ACHN (cell line): ENCODE measurements around the gene FXYD6.
A peak's percentile ranks its signal among the peaks of the same experiment; 100 is the strongest.

Experiments
- DNase-seq: peaks from one replicate; pipeline ENCODE4 v3.0.0-alpha.2; 2015
- in situ Hi-C: cut with HindIII; loops from 2 replicates; pipeline ENCODE4 v1.10.0; 2017; ENCODE audit warnings: low sequenced_read_pairs, low pct_ligation_motif_present, low pct_unique_long_range_greater_than_20kb

FXYD6 gene

DNA sequence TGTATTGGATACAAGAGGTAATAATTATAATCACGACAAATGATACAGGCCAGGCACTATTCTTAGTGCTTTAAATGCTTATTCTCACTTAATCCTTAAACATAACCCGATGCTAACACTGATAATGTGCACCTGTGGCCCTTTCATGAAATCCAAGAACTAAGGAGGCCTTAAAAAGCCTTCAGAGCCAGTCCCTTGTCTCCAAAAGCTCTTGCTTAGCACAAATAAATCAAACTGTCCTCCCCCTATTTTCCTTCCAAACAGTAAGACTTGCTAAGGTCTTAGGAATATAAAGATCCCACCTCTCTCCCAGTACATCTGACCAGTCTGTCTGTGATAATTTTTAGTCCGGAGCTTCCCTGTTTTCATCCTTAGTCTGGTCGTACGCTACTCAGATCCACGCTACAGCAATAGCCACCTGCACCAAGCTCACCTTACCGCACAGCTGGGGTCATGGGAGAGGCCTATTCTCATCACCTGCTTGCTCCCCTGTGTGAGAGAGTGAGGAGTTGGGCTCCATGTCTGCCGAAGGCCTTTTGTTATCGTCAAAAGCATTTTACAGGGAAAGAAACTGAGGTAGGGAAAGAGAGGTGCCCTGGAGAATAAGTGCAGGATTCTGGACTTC is 16.9 kb downstream of the FXYD6 start:
- in situ Hi-C loops: no loop called here
- no peak for DNase-seq

- no peak for DNase-seq
- in situ Hi-C loops: no loop called here
Observed at GRCh38 chr11:117859061-117859460, 17.4 kb downstream of the FXYD6 start.

GRCh38 chr11:117857734-117858414 is 18.6 kb downstream of the FXYD6 start:
- in situ Hi-C loops: no loop called here
- no peak for DNase-seq

DNA sequence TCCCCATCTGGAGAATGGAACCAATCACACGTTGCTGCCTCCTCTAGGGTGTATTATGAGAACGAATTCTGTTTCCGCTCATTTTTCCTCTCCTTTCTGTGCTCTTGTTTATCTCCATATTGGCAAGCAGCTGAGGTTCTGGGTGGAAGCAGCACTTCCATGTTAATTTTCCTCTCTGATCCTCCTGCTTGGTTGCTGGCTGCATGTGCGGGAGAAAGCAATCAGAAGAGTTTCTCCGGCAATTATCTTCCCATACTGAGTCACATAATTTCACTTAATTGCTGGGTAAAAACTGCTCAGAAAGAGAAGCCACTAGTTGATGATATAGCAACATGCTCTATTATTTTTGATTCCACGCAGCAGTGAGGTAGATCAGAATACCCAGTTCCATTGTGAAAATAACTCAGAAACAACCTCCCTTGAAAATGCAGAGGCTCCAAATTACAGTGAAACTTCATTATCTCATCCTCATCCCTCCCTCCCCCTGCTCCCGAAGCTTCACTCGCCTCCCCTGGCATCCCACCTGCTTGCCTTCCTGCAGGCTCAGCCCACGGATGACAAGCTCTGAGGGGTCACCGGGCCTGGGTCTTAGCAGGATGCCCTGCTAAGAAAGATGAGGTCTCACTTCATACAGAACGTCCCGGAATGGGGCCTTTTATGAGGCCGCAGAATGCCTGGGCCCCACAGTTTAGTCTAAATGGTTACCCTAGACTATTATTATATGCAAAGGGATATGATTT is 20.4 kb downstream of the FXYD6 start:
- in situ Hi-C loops: no loop called here
- DNase-seq: no peak

GRCh38 chr11:117855186-117855845 is 21.1 kb downstream of the FXYD6 start:
- no peak for DNase-seq
- in situ Hi-C loops: no loop called here

DNA sequence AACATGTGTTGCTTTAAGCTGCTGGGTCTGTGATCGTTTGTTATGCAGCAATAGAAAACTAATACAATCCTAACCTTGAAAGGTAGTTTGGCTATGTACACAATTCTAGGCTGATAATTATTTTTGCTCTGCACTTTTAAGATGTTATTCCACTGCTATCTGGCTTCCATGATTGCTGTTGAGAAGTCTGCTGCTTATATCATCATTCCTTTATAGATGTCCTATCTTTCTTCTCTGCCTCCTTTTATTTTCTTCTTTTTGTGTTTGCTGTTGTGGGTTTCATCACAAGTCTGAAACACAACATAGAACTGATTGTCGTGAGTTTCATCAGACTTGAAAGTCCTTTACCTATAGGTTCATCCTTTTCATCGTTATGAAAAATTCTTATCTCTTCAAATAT is 24.1 kb downstream of the FXYD6 start:
- in situ Hi-C loops: no loop called here
- DNase-seq: no peak

GRCh38 chr11:117851852-117852251 is 24.6 kb downstream of the FXYD6 start:
- in situ Hi-C loops: no loop called here
- DNase-seq: no peak

DNA sequence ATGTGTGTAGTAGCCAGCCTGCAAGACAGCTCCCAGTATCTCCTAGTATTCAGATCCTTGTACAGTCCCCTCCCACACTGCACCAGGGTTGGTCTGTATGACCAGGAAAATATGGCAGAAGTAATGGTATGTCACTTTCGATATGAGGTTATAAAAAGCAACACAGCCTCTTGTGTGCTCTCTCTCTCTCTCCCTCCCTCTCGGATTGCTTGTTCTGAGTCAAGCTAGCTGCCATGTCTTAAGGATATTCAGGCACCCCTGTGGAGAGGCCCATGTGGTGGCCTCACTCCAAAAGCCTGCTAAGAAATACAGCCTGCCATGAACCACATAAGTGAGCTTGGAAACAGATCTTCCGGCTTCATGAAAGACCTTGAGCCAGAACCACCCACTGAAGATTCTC is 25.4 kb downstream of the FXYD6 start:
- in situ Hi-C loops: no loop called here
- no peak for DNase-seq

DNA sequence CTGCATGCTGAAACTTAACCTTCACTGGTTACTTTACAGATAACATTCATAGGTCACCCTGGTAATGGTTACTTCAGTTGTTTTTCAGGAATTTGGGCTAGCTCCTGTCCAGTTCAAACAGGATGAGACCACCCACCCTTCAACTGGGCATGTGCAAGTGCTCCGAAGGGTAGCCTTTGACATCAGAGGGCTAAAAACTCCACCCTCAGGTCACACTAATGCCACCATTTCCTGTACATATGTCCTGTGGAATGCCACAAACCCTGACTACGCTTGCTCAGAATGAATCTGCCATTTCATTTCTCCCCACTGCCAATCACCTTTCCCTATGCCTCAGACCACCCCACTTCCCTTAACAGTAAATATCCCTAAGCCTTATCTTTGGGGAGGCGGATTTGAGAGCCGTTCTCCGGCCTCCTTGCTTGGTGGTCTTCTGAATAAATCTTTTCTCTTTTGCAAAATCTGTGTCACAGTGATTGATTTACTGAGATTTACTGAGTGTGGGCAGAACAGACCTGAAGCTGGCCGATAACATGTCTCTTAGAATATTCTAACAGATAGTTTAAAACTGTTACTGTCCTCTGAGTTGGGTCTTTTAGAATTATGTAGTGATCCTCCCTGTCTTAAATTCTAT is 26.6 kb downstream of the FXYD6 start:
- DNase-seq: no peak
- in situ Hi-C loops: no loop called here

- in situ Hi-C loops: no loop called here
- peak; percentile 61 for DNase-seq
Observed at GRCh38 chr11:117843666-117844484, 32.6 kb downstream of the FXYD6 start.

- in situ Hi-C loops: no loop called here
- DNase-seq: no peak
Observed at GRCh38 chr11:117842131-117842941, 34.1 kb downstream of the FXYD6 start.

DNA sequence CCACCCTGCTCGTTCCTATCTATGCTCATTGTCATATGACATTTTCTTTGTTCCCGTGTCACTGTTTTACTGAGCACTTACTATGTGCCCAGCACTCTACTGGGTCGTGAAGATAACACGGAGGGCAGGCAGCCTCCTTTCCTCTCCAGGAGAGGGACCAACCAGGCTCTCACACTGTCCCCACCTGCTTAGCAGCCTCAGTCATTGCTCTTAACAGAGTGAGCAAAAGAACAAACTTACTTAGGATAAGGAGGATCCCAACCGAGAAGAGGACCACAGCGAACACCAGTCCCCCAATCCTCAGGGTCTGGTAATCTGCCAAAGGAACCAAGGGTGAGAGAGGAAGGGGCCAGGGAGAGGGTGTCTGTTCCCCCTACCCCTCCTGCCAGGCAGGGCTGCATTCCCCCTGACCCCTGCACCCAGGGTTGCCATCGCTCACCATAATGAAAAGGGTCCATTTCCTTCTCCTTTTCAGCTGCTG is 34.9 kb downstream of the FXYD6 start:
- in situ Hi-C loops: no loop called here
- DNase-seq: no peak

GRCh38 chr11:117840881-117841550 is 35.4 kb downstream of the FXYD6 start:
- in situ Hi-C loops: no loop called here
- DNase-seq: no peak

DNA sequence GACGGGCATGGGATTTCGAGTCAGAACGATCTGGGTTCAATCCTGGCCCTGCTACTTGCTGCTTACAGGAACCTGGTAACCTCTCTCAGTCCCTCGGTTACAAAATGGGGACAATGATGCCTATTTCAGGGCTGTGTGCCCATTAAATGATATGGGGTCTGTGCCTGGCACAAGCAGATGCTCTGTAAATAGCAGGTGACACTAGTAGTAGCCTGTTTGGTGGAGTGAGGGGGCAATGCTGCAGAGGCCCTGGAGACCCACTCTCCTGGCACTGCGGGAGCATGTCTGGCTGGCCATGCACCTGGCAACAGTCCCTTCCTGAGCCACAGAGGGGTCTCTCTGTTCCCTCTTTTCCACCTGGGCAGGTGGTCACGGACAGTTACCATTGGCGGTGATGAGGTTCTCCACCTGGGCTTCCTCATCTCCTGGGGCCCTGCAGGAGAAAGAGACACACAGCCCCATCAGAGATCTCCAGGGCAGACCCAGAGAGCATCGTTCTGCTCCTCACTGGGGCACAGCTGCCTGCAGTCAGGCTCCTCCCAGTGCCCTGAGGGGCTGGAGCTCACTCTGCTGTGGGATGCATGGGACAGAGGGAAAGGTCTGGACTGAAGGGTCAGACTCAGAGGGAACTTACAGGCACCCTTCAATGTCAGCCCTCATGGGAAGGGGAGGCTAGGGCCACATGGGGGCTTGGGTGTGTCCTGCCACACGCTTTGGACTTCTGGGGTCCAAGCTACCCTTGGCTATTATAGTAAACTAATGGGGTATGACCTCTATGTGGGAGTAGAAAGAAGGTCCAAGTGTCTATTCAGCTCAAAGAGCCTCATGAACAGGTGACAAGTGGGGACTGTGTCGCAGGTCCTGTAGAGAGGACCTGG is 36.3 kb downstream of the FXYD6 start:
- no peak for DNase-seq
- in situ Hi-C loops: no loop called here

- no peak for DNase-seq
- in situ Hi-C loops: no loop called here
Observed at GRCh38 chr11:117839380-117839881, 37.0 kb downstream of the FXYD6 start.

DNA sequence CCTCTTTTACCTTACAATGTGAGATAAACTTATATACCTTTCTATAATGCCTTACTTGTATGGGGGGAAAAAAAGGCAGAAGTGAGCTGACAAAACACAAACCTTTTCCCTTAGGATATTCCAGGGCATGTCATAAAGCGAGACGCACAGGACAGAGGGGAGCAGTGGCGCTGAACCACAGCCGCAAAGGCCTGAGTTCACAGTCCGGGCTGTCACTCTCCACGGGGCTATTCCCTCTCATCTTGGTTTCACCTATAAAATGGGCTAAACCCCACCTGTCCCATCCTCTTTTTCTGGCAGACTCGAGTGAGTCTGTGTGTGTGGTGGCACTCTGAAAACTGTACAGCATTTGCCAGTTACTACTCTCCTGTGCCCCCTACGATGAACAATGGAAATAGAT is 37.6 kb downstream of the FXYD6 start:
- in situ Hi-C loops: no loop called here
- DNase-seq: no peak
